Measurements from ENCODE around the gene SOCS3. TPM values are rescaled to one million over a fixed set of nuclear protein-coding genes. Genes with fewer than 3 reads are reported as not detected.

Gene SOCS3
- total RNA-seq, 1 experiment from 2014 or later, result 11.3 TPM

GRCh38 chr17:78368348-78368747 is 8.5 kb upstream of the SOCS3 start:
- Histone ChIP-seq H3K27me3 (replicated peaks; ENCODE audit: control insufficient read depth, insufficient read depth, low read length) (no peaks in the 10 kb centered on the region), H3K4me1 (peaks cover 65% of the 10 kb centered on the region), H3K9me3 (no peaks in the 10 kb centered on the region), H3K4me3 (ENCODE audit: low read depth, low read length) (no peak overlapping the region), H3K36me3 (ENCODE audit: control insufficient read depth, insufficient read depth, low read length) (no peaks in the 10 kb centered on the region)
- no TSS peak for BruUV-seq (replicated peaks)
- TF ChIP-seq CTCF (IDR thresholded peaks at IDR 0.05; ENCODE audit: insufficient read depth in 1 of 2, low read depth in 1 of 2, low read length in 1 of 2, severe bottlenecking in 1 of 2, unreplicated experiment in 1 of 2), result no peak
- H3K27ac Mint-ChIP-seq (ENCODE audit: unreplicated experiment), result no peak overlapping the region
- H3K4me3 Mint-ChIP-seq (ENCODE audit: unreplicated experiment), result no peak overlapping the region
- CTCF ChIA-PET, result interaction anchor here (1.3 kb wide), 1 partner anchor 53 kb away, joined by 5 read pairs; no protein-coding TSS in a partner anchor
- intact Hi-C loops (cut with micrococcal nuclease; ENCODE audit: unreplicated experiment), result no loop called here
- peaks cover 6% of the 10 kb centered on the region for H3K36me3 Mint-ChIP-seq (ENCODE audit: insufficient read depth, unreplicated experiment)
- POLR2A ChIA-PET, result interaction anchor here (1.1 kb wide), 1 partner anchor 194 kb away, joined by 3 read pairs; no protein-coding TSS in a partner anchor
- no peaks in the 10 kb centered on the region for H3K9me3 Mint-ChIP-seq (ENCODE audit: unreplicated experiment)
- H3K27me3 Mint-ChIP-seq (ENCODE audit: insufficient read depth, unreplicated experiment), result no peaks in the 10 kb centered on the region
- peaks cover 44% of the 10 kb centered on the region for H3K4me1 Mint-ChIP-seq (ENCODE audit: low read depth, unreplicated experiment)
- no peak for DNase-seq

GRCh38 chr17:78367193-78367592 is 7.3 kb upstream of the SOCS3 start:
- H3K4me1 Mint-ChIP-seq (ENCODE audit: low read depth, unreplicated experiment), result peaks cover 41% of the 10 kb centered on the region
- H3K27ac Mint-ChIP-seq (ENCODE audit: unreplicated experiment), result peak overlapping the region; percentile 100
- TF ChIP-seq CTCF (IDR thresholded peaks at IDR 0.05; ENCODE audit: insufficient read depth in 1 of 2, low read depth in 1 of 2, low read length in 1 of 2, severe bottlenecking in 1 of 2, unreplicated experiment in 1 of 2), result no peak
- Histone ChIP-seq H3K4me1 (peaks cover 54% of the 10 kb centered on the region), H3K4me3 (ENCODE audit: low read depth, low read length) (no peak overlapping the region), H3K27me3 (replicated peaks; ENCODE audit: control insufficient read depth, insufficient read depth, low read length) (no peaks in the 10 kb centered on the region), H3K36me3 (ENCODE audit: control insufficient read depth, insufficient read depth, low read length) (no peaks in the 10 kb centered on the region), H3K9me3 (no peaks in the 10 kb centered on the region)
- H3K9me3 Mint-ChIP-seq (ENCODE audit: unreplicated experiment), result no peaks in the 10 kb centered on the region
- CTCF ChIA-PET, result interaction anchor here (1.3 kb wide), 1 partner anchor 54 kb away, joined by 5 read pairs; no protein-coding TSS in a partner anchor
- peaks cover 6% of the 10 kb centered on the region for H3K36me3 Mint-ChIP-seq (ENCODE audit: insufficient read depth, unreplicated experiment)
- no TSS peak for BruUV-seq (replicated peaks)
- no peaks in the 10 kb centered on the region for H3K27me3 Mint-ChIP-seq (ENCODE audit: insufficient read depth, unreplicated experiment)
- POLR2A ChIA-PET, result no interaction called here
- DNase-seq, result no peak
- no peak overlapping the region for H3K4me3 Mint-ChIP-seq (ENCODE audit: unreplicated experiment)
- intact Hi-C loops (cut with micrococcal nuclease; ENCODE audit: unreplicated experiment), result no loop called here

- H3K4me1 ChIP-seq, result peaks cover 56% of the 10 kb centered on the region
- DNase-seq, result no peak
- H3K27me3 ChIP-seq (replicated peaks; ENCODE audit: control insufficient read depth, insufficient read depth, low read length), result no peaks in the 10 kb centered on the region
- no peaks in the 10 kb centered on the region for H3K9me3 Mint-ChIP-seq (ENCODE audit: unreplicated experiment)
- no peaks in the 10 kb centered on the region for H3K36me3 ChIP-seq (ENCODE audit: control insufficient read depth, insufficient read depth, low read length)
- peak overlapping the region; percentile 100 for H3K27ac Mint-ChIP-seq (ENCODE audit: unreplicated experiment)
- POLR2A ChIA-PET, result interaction anchor here (1.1 kb wide), 2 partner anchors 11 to 56 kb away, joined by 3 to 4 read pairs; no protein-coding TSS in a partner anchor
- H3K4me1 Mint-ChIP-seq (ENCODE audit: low read depth, unreplicated experiment), result peaks cover 40% of the 10 kb centered on the region
- BruUV-seq (replicated peaks), result no TSS peak
- no peak for TF ChIP-seq CTCF (IDR thresholded peaks at IDR 0.05; ENCODE audit: insufficient read depth in 1 of 2, low read depth in 1 of 2, low read length in 1 of 2, severe bottlenecking in 1 of 2, unreplicated experiment in 1 of 2)
- H3K4me3 Mint-ChIP-seq (ENCODE audit: unreplicated experiment), result peak overlapping the region; percentile 67
- CTCF ChIA-PET, result interaction anchor here (1.4 to 1.8 kb wide), 4 partner anchors 16 to 115 kb away, joined by 4 to 17 read pairs (median 4); no protein-coding TSS in a partner anchor
- intact Hi-C loops (cut with micrococcal nuclease; ENCODE audit: unreplicated experiment), result no loop called here
- no peaks in the 10 kb centered on the region for H3K9me3 ChIP-seq
- no peaks in the 10 kb centered on the region for H3K27me3 Mint-ChIP-seq (ENCODE audit: insufficient read depth, unreplicated experiment)
- peaks cover 6% of the 10 kb centered on the region for H3K36me3 Mint-ChIP-seq (ENCODE audit: insufficient read depth, unreplicated experiment)
- no peak overlapping the region for H3K4me3 ChIP-seq (ENCODE audit: low read depth, low read length)
Observed at GRCh38 chr17:78366109-78366848, 6.4 kb upstream of the SOCS3 start.

Data from Caco-2 (cell line).